Right forelimb (tissue), 1 donor: ENCODE data around the gene STPG1.

ENCODE experiments used
- DNase-seq: peaks from one replicate; pipeline ENCODE4 v3.0.0-alpha.2; 2018

The STPG1 gene

GRCh38 chr1:24366707-24367106 lies 46.9 kb downstream of the STPG1 start:
- no peak for DNase-seq

GRCh38 chr1:24364975-24365678 lies 48.5 kb downstream of the STPG1 start:
- no peak for DNase-seq

- DNase-seq: no peak
Observed at GRCh38 chr1:24364605-24364974, 49.0 kb downstream of the STPG1 start.

- DNase-seq: no peak
Observed at GRCh38 chr1:24363994-24364393, 49.6 kb downstream of the STPG1 start.

- no peak for DNase-seq
Observed at GRCh38 chr1:24362982-24363614, 50.5 kb downstream of the STPG1 start.

- DNase-seq: no peak
Observed at GRCh38 chr1:24362396-24362795, 51.2 kb downstream of the STPG1 start.

GRCh38 chr1:24361811-24362210 lies 51.8 kb downstream of the STPG1 start:
- no peak for DNase-seq

- no peak for DNase-seq
Observed at GRCh38 chr1:24360681-24361080, 52.9 kb downstream of the STPG1 start.

GRCh38 chr1:24357038-24357437 lies 56.5 kb downstream of the STPG1 start:
- DNase-seq: no peak

- DNase-seq: no peak
Observed at GRCh38 chr1:24355466-24355865, 58.1 kb downstream of the STPG1 start.

- no peak for DNase-seq
Observed at GRCh38 chr1:24353292-24353891, 60.2 kb downstream of the STPG1 start.

GRCh38 chr1:24351918-24352627 lies 61.5 kb downstream of the STPG1 start:
- DNase-seq: no peak

- DNase-seq: no peak
Observed at GRCh38 chr1:24351247-24351646, 62.3 kb downstream of the STPG1 start.

- DNase-seq: no peak
Observed at GRCh38 chr1:24349891-24350290, 63.7 kb downstream of the STPG1 start.

- no peak for DNase-seq
Observed at GRCh38 chr1:24348196-24348595, 65.4 kb downstream of the STPG1 start.

- DNase-seq: no peak
Observed at GRCh38 chr1:24347159-24347934, 66.2 kb downstream of the STPG1 start.

- no peak for DNase-seq
Observed at GRCh38 chr1:24345334-24345733, 68.2 kb downstream of the STPG1 start.

- DNase-seq: no peak
Observed at GRCh38 chr1:24344090-24344742, 69.4 kb downstream of the STPG1 start.

- DNase-seq: no peak
Observed at GRCh38 chr1:24343412-24344089, 70.0 kb downstream of the STPG1 start.

- DNase-seq: no peak
Observed at GRCh38 chr1:24341260-24341659, 72.3 kb downstream of the STPG1 start.

GRCh38 chr1:24340770-24341169 lies 72.8 kb downstream of the STPG1 start:
- DNase-seq: no peak

GRCh38 chr1:24339996-24340395 lies 73.6 kb downstream of the STPG1 start:
- no peak for DNase-seq
